ENCODE measurements around the gene PLEKHA8.
A peak's percentile ranks its signal among the peaks of the same experiment; 100 is the strongest.

Gene PLEKHA8

GRCh38 chr7:30146127-30146612 is 118.0 kb downstream of the PLEKHA8 start:
- no peak for DNase-seq (ENCODE audit: low spot score)

- no peak for DNase-seq (ENCODE audit: low spot score)
Observed at GRCh38 chr7:30147223-30147622, 119.0 kb downstream of the PLEKHA8 start.

- no peak for DNase-seq (ENCODE audit: low spot score)
Observed at GRCh38 chr7:30147785-30148184, 119.6 kb downstream of the PLEKHA8 start.

GRCh38 chr7:30148426-30148825 is 120.2 kb downstream of the PLEKHA8 start:
- no peak for DNase-seq (ENCODE audit: low spot score)

GRCh38 chr7:30148951-30149459 is 120.8 kb downstream of the PLEKHA8 start:
- DNase-seq (ENCODE audit: low spot score): peak; percentile 66

GRCh38 chr7:30149640-30150272 is 121.5 kb downstream of the PLEKHA8 start:
- DNase-seq (ENCODE audit: low spot score): no peak

GRCh38 chr7:30150711-30151110 is 122.5 kb downstream of the PLEKHA8 start:
- DNase-seq (ENCODE audit: low spot score): no peak

- no peak for DNase-seq (ENCODE audit: low spot score)
Observed at GRCh38 chr7:30154111-30154587, 125.9 kb downstream of the PLEKHA8 start.

GRCh38 chr7:30155481-30155880 is 127.3 kb downstream of the PLEKHA8 start:
- no peak for DNase-seq (ENCODE audit: low spot score)

- no peak for DNase-seq (ENCODE audit: low spot score)
Observed at GRCh38 chr7:30157204-30157603, 129.0 kb downstream of the PLEKHA8 start.

- DNase-seq (ENCODE audit: low spot score): no peak
Observed at GRCh38 chr7:30159163-30159562, 131.0 kb downstream of the PLEKHA8 start.

- DNase-seq (ENCODE audit: low spot score): peak; percentile 60
Observed at GRCh38 chr7:30159698-30160143, 131.5 kb downstream of the PLEKHA8 start.

GRCh38 chr7:30160329-30160728 is 132.1 kb downstream of the PLEKHA8 start:
- no peak for DNase-seq (ENCODE audit: low spot score)

GRCh38 chr7:30162133-30162532 is 133.9 kb downstream of the PLEKHA8 start:
- no peak for DNase-seq (ENCODE audit: low spot score)

GRCh38 chr7:30162622-30163124 is 134.5 kb downstream of the PLEKHA8 start:
- peak; percentile 93 for DNase-seq (ENCODE audit: low spot score)

GRCh38 chr7:30163231-30163894 is 135.2 kb downstream of the PLEKHA8 start:
- DNase-seq (ENCODE audit: low spot score): peak; percentile 31

- peak; percentile 83 for DNase-seq (ENCODE audit: low spot score)
Observed at GRCh38 chr7:30164567-30164966, 136.4 kb downstream of the PLEKHA8 start.

GRCh38 chr7:30165590-30165989 is 137.4 kb downstream of the PLEKHA8 start:
- DNase-seq (ENCODE audit: low spot score): no peak

GRCh38 chr7:30166155-30166840 is 138.1 kb downstream of the PLEKHA8 start:
- no peak for DNase-seq (ENCODE audit: low spot score)

GRCh38 chr7:30166841-30167235 is 138.6 kb downstream of the PLEKHA8 start:
- DNase-seq (ENCODE audit: low spot score): no peak

- no peak for DNase-seq (ENCODE audit: low spot score)
Observed at GRCh38 chr7:30167901-30168300, 139.7 kb downstream of the PLEKHA8 start.

- no peak for DNase-seq (ENCODE audit: low spot score)
Observed at GRCh38 chr7:30168835-30169573, 140.8 kb downstream of the PLEKHA8 start.

Data from SW480 (cell line).